AG04450 (cell line): ENCODE data around the gene GALNT9. TPM values are rescaled to one million over a fixed set of nuclear protein-coding genes. Genes with fewer than 3 reads are reported as not detected.

Source experiments
- CTCF ChIA-PET: fragments of 300-600, 350-600 bp; formaldehyde crosslinking; extraction: SDS; loops from one replicate; lab custom pipeline; 2022; ENCODE audit warnings: antibody characterized with exemption, inconsistent platforms; lab: Charles Lee
- POLR2A ChIA-PET: fragments of 350-600 bp; formaldehyde crosslinking; extraction: SDS; loops from one replicate; lab custom pipeline; 2021; ENCODE audit warnings: antibody characterized with exemption, inconsistent platforms; lab: Yijun Ruan, JAX
- DNase-seq: peaks from one replicate; pipeline ENCODE4 v3.0.0-alpha.2; 2011; ENCODE audit warnings: low read depth, low spot score
- H3K27ac ChIP-seq: one replicate; pipeline ENCODE4 v1.5.1; 2012; ENCODE audit warnings: low read depth, low read length, control low read depth
- H3K27me3 ChIP-seq: one replicate; pipeline ENCODE4 v1.6.0; 2012; ENCODE audit warnings: low read length; ENCODE audit not compliant: control insufficient read depth, insufficient read depth
- H3K4me3 ChIP-seq: 2 replicates; pipeline ENCODE4 v1.5.1; 2011; ENCODE audit warnings: mild to moderate bottlenecking, low read depth, low read length, control low read depth
- H3K9me3 ChIP-seq: 2 replicates; pipeline ENCODE4 v1.5.1; 2012; ENCODE audit warnings: low read length; ENCODE audit not compliant: control insufficient read depth, insufficient read depth
- polyA plus RNA-seq: library from polyadenylated mRNA; depleted of rRNA; stranded (reverse); fragments of >200 nt; gene quantifications from 2 replicates; pipeline ENCODE4 v1.2.3, GENCODE V29; 2011
- TF ChIP-seq, protein P1 (sequence below): IDR thresholded peaks from 2 replicates; pipeline ENCODE4 v1.5.1; 2011; ENCODE audit warnings: low read depth, low read length, control low read depth, inconsistent platforms

The GALNT9 gene
- polyA plus RNA-seq, 1 experiment = not detected

DNA sequence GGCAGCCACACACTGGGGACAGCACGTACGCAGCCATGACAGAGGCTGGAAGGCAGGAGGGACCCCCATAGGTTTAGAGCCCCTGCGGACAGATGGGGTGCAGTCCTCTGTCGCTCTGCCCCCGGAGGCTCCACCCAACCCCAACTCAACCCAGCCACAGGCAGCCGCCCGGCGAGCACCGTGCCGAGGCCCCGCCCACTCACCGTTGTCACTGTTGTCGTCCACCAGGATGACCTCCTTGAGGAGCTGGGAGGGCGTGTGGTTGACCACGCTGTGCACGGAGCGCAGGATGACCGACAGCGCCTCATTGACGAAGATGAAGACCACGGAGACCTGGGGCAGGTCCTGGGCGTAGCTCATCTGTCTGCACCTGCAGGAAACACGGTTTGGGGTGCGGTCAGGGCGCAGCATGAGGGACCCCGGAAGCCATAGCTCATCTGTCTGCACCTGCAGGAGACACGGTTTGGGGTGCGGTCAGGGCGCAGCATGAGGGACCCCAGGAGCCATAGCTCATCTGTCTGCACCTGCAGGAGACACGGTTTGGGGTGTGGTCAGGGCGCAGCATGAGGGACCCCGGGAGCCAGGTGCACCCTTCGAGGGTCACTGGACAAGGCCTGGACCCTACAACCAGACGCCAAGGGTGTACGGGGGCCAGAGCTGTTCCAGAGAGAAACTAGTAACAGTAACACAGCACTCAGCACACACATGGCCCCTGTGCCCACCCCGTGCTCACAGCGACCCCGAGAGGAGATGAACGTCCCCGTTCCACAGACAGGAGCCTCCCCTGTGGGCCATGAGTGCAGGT, 66.9 kb downstream of the GALNT9 start:
- Histone ChIP-seq H3K27ac (no peak overlapping the region), H3K9me3 (peaks cover 41% of the 10 kb centered on the region), H3K27me3 (no peaks in the 10 kb centered on the region), H3K4me3 (no peak overlapping the region)
- POLR2A ChIA-PET = no interaction called here
- no peak for DNase-seq
- TF ChIP-seq, protein P1, sequence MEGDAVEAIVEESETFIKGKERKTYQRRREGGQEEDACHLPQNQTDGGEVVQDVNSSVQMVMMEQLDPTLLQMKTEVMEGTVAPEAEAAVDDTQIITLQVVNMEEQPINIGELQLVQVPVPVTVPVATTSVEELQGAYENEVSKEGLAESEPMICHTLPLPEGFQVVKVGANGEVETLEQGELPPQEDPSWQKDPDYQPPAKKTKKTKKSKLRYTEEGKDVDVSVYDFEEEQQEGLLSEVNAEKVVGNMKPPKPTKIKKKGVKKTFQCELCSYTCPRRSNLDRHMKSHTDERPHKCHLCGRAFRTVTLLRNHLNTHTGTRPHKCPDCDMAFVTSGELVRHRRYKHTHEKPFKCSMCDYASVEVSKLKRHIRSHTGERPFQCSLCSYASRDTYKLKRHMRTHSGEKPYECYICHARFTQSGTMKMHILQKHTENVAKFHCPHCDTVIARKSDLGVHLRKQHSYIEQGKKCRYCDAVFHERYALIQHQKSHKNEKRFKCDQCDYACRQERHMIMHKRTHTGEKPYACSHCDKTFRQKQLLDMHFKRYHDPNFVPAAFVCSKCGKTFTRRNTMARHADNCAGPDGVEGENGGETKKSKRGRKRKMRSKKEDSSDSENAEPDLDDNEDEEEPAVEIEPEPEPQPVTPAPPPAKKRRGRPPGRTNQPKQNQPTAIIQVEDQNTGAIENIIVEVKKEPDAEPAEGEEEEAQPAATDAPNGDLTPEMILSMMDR = no peak
- CTCF ChIA-PET = no interaction called here

DNA sequence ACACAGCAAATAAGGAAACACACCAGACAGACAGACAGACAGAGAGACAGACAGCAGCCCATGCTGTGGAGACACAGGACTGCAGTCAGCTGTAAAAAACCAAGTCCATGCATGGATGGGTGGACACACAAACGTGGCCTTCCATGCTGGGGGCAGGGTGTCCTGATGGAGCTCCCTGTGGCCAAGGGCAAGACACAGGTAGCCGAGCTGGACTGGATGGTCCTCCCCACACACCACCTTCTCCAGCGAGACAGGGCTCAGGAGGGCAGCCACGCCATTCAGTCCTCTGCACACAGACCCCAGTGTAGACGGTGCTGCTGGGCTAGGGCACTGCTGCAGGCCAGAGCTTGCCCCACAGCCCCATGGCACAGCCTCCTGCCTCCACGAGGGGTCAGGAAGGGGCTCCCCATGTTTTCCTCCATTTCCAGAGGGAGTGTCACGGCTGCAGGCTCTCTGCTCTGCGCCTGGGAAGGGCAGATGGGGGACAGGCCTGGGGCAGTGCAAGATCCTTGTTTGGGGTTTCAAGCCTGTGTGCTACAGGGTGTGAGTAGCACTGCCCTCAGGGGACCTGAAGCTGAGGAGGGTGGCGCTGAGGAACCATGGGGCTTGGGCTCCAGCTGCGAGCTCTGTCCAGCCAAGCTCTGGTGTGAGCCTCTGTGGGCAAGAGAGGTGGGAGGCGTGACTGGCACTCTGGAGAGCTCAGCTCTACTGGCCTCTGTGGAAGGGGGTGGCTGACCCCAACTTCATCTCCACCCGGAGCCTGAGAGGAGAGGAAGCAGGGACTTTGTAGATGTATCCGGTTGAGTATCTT, 67.9 kb downstream of the GALNT9 start:
- Histone ChIP-seq H3K9me3 (peaks cover 33% of the 10 kb centered on the region; the same call in 1 of the 2 replicates), H3K4me3 (no peak overlapping the region), H3K27me3 (no peaks in the 10 kb centered on the region), H3K27ac (no peak overlapping the region)
- CTCF ChIA-PET = no interaction called here
- TF ChIP-seq, protein P1 = no peak
- POLR2A ChIA-PET = no interaction called here
- DNase-seq = no peak

DNA sequence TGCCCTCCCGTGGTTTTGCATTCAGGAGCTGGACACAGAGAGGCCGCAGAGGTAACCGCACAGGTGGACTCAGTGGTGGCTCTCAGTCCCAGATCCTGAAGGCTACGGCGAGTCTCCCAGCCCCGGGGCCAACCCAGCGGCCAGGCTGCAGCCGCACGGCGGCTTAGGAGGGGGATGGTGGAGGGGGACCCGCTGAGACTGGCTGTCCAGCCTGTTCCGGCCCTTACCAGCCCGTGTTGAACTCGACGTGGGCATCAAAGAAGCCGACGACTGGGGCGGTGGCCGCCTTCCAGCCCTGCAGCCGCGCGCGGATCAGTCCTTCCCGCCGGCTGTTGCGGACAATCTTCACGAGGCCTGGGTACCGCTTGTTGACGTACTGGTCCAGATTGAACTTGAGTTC, 68.7 kb downstream of the GALNT9 start:
- TF ChIP-seq, protein P1 = no peak
- ChIA-PET POLR2A (no interaction called here), CTCF (no interaction called here)
- Histone ChIP-seq H3K27ac (no peak overlapping the region), H3K4me3 (no peak overlapping the region), H3K27me3 (no peaks in the 10 kb centered on the region), H3K9me3 (peaks cover 26% of the 10 kb centered on the region; the same call in 1 of the 2 replicates)
- no peak for DNase-seq

DNA sequence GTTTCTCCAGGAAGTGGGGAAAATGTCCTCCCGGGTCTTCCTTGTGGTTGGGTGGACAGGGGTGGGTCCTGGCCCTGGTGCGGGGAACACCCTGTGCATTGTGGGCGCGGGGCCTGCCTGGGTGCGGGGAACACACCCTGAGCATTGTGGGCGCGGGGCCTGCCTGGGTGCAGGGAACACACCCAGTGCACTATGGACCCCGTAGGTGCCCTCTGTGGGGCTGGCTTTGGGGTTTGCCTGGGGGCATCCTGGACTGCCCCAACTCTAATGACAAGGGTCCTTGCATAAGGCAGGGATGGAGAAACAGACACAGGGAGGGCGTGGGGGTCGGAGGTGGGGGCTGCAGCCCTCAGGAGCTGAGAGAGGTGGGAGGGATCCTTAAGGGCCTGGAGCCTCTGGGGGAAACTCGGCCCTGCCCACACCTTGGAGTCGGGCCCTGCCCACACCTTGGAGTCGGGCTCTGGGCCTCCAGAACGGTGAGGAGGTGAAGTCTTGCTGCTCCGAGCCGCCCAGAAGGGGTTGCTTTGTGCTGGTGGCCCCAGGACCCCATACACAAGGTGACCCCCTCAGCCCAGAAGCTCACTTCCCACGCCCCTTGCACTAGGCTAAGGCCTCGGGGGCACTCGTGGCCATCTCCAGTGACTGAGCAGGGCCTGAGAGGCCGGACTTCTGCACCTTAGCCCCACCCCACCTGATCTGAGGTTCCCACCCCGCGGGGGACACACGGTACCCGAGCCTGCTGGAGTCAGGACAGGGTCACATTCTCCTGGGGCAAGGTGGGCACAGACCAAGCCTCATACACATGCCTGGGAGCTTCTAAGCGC, 69.3 kb downstream of the GALNT9 start:
- ChIA-PET POLR2A (no interaction called here), CTCF (no interaction called here)
- peaks cover 26% of the 10 kb centered on the region; the same call in 1 of the 2 replicates for H3K9me3 ChIP-seq
- TF ChIP-seq, protein P1 = no peak
- DNase-seq = no peak
- H3K4me3 ChIP-seq = no peak overlapping the region
- no peaks in the 10 kb centered on the region for H3K27me3 ChIP-seq
- no peak overlapping the region for H3K27ac ChIP-seq
